ENCODE measurements around the gene NLRC4.

GRCh38 chr2:32262105-32262504 lies 2.6 kb downstream of the NLRC4 start:
- TF ChIP-seq CTCF (conservative IDR thresholded peaks at IDR 0.05; ENCODE audit: low read depth, low read length) = no peak
- no peak for TF ChIP-seq EZH2 (IDR thresholded peaks at IDR 0.05; ENCODE audit: borderline replicate concordance, low read depth, low read length, poor library complexity, severe bottlenecking)

Measured in A673 (cell line).